AG04449 (cell line): ENCODE measurements around the gene NCAM2.

Source experiments
- CTCF ChIA-PET: fragments of 350-600 bp; formaldehyde crosslinking; extraction: SDS; loops from one replicate; lab custom pipeline; 2021; ENCODE audit warnings: antibody characterized with exemption; lab: Yijun Ruan, JAX
- POLR2A ChIA-PET: fragments of 400-600, 350-600 bp; formaldehyde crosslinking; extraction: SDS; loops from one replicate; lab custom pipeline; 2020; ENCODE audit warnings: antibody characterized with exemption, inconsistent platforms; lab: Yijun Ruan, JAX
- DNase-seq: peaks from one replicate; pipeline ENCODE4 v3.0.0-alpha.2; 2010; ENCODE audit warnings: low read depth, low spot score
- H3K4me3 ChIP-seq: 2 replicates; pipeline ENCODE4 v1.5.1; 2011; ENCODE audit warnings: low read depth, mild to moderate bottlenecking, control low read depth, low read length
- TF ChIP-seq, protein P1 (sequence below): IDR thresholded peaks from one replicate; pipeline ENCODE4 v1.5.1; 2011; ENCODE audit warnings: mild to moderate bottlenecking, moderate library complexity, low read length, control low read depth, inconsistent platforms; ENCODE audit not compliant: insufficient read depth; ENCODE audit errors: missing control alignments

Gene NCAM2

DNA sequence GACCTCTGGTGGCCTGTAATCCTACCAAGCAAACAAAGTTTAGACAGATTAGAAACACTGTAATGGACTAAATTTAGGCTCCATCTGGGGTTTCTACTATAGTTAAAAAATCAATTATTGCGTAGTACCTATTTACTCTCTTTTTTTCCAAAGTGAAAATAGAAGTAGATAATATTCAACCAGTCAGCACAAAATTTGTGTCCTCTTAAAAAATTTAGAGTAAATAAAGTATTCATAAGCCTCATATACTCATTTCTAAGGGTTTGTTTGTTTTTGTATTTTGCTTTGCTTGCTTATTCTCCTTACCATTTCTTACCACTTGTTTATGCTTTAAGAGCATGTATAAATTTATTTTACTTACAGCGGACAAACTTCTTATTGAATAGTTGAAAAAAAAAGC lies 54.5 kb downstream of the NCAM2 start:
- TF ChIP-seq, protein P1, sequence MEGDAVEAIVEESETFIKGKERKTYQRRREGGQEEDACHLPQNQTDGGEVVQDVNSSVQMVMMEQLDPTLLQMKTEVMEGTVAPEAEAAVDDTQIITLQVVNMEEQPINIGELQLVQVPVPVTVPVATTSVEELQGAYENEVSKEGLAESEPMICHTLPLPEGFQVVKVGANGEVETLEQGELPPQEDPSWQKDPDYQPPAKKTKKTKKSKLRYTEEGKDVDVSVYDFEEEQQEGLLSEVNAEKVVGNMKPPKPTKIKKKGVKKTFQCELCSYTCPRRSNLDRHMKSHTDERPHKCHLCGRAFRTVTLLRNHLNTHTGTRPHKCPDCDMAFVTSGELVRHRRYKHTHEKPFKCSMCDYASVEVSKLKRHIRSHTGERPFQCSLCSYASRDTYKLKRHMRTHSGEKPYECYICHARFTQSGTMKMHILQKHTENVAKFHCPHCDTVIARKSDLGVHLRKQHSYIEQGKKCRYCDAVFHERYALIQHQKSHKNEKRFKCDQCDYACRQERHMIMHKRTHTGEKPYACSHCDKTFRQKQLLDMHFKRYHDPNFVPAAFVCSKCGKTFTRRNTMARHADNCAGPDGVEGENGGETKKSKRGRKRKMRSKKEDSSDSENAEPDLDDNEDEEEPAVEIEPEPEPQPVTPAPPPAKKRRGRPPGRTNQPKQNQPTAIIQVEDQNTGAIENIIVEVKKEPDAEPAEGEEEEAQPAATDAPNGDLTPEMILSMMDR, result no peak
- no peak overlapping the region for H3K4me3 ChIP-seq
- ChIA-PET POLR2A (no interaction called here), CTCF (no interaction called here)
- DNase-seq, result no peak

DNA sequence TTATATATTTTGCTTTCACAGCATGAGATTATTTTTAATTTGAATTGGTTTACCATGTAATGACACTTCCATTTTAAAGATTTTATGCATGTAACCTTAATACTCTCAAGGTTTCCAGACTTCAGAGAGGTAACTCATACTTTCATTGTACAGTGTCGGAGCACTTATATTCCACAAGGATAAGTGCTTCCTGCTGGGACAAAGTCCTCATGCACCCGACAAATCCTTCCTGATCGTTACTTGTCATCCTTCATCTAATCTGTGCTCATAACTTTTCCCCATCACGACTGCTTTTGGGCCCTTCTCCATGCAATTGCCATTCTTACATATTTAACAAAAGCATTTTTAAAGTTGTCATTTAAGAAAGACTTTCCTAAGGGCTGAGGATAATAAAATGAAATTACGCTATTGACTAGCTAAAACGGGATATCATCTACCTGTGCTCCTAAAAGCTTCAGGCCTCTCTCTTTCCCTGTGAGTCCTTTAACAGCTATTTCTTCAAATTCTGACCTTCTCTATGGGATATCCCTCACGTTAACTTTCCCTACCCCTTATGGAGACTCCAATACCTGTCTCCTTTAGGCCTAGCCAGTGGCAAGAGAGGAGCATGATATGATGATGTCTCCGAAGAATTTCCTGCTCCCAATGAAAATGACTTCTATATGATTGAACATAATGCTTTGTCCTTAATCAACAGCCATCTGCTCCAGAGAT lies 59.3 kb downstream of the NCAM2 start:
- TF ChIP-seq, protein P1, result no peak
- DNase-seq, result no peak
- H3K4me3 ChIP-seq, result no peak overlapping the region
- ChIA-PET POLR2A (no interaction called here), CTCF (no interaction called here)

DNA sequence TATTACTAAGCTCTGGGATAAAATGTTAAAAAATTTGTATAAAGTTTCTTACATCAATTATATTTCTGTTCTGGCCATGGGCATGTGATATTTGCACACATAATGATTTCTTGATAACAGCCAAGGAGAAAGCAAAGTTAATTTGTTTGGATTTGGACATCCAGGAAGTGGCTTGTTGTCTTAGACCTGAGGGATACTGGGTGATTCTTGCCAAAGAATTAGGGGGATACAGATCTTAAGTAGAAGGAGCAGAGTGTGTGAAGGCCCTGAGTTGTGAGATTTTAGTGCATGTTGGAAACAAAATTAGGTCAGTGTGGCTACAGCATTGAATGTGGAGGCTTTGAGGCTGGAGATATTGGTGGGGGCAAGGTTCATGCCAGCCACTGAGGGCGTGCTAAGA lies 65.6 kb downstream of the NCAM2 start:
- ChIA-PET POLR2A (no interaction called here), CTCF (interaction anchor here (1.1 kb wide), 1 partner anchor 13 kb away, joined by 3 read pairs; no protein-coding TSS in a partner anchor)
- TF ChIP-seq, protein P1, result no peak
- DNase-seq, result no peak
- no peak overlapping the region for H3K4me3 ChIP-seq

DNA sequence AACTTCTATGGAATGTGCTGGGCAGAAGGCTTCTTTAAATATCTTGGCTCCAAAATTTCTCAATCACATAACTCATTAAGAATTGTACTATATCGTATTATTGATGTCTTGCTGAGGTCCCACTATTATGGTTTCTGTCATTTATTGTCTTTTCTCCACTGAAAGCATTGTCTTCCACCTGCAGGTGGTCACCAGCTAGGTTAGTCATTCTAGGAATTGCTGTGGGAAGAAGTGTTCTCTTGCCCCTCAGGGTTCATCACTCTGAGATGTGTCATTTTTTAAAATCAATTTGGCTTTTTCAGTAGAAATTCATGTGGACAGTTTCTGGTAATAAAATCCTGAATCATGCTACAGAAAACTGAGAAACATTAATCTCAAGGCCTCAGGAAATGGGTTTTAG lies 66.1 kb downstream of the NCAM2 start:
- DNase-seq, result no peak
- TF ChIP-seq, protein P1, result no peak
- H3K4me3 ChIP-seq, result no peak overlapping the region
- CTCF ChIA-PET, result no interaction called here
- POLR2A ChIA-PET, result no interaction called here

DNA sequence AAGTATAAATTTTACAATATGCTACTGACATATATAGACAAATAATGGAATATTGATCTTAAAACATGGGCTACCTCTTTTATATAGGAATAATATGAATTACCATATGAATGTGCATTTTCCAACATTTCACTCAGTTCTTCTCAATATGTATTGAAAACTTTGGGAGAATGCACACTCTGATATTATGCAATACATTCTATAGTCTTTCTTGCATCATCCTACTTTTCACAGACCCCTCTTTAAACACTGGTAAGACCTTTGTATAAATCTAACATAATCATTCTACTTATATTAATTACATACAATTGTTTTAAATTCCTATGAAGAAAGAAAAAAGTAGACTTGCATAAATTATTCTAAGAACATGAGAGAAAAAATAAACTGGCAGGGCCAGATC lies 69.2 kb downstream of the NCAM2 start:
- TF ChIP-seq, protein P1, result no peak
- ChIA-PET CTCF (no interaction called here), POLR2A (no interaction called here)
- DNase-seq, result no peak
- H3K4me3 ChIP-seq, result no peak overlapping the region

DNA sequence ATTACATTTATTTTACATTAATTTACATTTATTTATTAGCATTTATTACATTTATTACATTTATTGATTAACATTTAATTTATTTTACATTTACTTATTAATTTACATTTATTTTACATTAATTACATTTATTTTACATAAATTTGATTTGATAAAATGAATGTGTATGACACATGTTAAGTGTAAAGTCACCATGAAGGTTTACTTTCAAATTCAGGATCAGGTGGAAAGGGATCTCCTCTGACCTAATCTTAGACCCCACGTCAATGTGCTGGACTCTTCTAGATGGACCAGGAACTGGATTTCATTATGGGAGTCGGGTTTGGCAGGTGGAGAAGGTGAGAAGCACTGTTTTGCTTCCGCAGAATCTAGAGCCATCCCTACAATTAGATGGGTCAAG lies 76.1 kb downstream of the NCAM2 start:
- ChIA-PET CTCF (no interaction called here), POLR2A (no interaction called here)
- no peak for DNase-seq
- TF ChIP-seq, protein P1, result no peak
- no peak overlapping the region for H3K4me3 ChIP-seq
